ENCODE data around the gene MTHFD2. TPM values are rescaled to one million over a fixed set of nuclear protein-coding genes. Genes with fewer than 3 reads are reported as not detected.

Gene MTHFD2
- total and polyA plus RNA-seq, 2 donors (not counting 3 experiments of a cell fraction or from before 2014, with no cell fraction given) = 25.6 to 83.2 TPM

DNA sequence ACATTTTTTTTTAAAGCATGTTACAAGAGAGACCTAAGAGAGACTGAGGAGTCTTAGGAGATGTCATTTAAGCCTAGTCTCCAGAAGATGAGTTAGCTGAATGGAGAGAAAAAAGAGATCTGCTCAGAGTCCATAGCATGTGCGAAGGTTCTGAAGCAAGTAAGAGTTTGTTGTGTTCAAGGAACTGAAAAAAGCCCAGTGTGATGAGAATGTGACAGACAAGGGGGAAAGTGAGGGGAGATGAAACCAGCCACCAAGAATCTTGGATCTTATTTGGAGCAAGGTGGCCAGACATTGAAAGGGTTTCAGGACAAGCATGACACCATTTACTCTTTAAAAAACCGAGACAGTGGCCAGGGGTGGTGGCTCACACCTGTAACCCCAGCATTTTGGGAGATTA, 14.5 kb upstream of the MTHFD2 start:
- no peaks in the 10 kb centered on the region for H3K9me1 ChIP-seq (replicated peaks; ENCODE audit: control insufficient read depth, extremely low read depth, insufficient read depth, low read length)
- no peak for FAIRE-seq
- no peaks in the 10 kb centered on the region for H4K20me1 ChIP-seq (replicated peaks; ENCODE audit: control insufficient read depth, extremely low read depth, insufficient read depth, low read length)
- H3K4me3 ChIP-seq (replicated peaks in 1 of 3; ENCODE audit: insufficient read depth in 1 of 3, low read depth in 1 of 3, low read length in 3 of 3) = no peak overlapping the region
- intact Hi-C loops (cut with micrococcal nuclease) = no loop called here
- no peak overlapping the region for H2AFZ ChIP-seq (ENCODE audit: low read depth, low read length)
- no peak for DNase-seq (ENCODE audit: low read depth, low spot score)
- H3K9me3 ChIP-seq (replicated peaks; ENCODE audit: control insufficient read depth, insufficient read depth, low read length) = no peaks in the 10 kb centered on the region
- H3K79me2 ChIP-seq (ENCODE audit: control insufficient read depth, insufficient read depth, low read length) = no peaks in the 10 kb centered on the region
- no peaks in the 10 kb centered on the region for H3K36me3 ChIP-seq (ENCODE audit: control insufficient read depth in 2 of 2, extremely low read depth in 1 of 2, insufficient read depth in 2 of 2, low read length in 2 of 2)
- H3K9ac ChIP-seq (replicated peaks; ENCODE audit: extremely low read depth, insufficient read depth, low read length) = no peak overlapping the region
- dilution Hi-C loops (cut with MboI; ENCODE audit: extremely low pct_ligation_motif_present, low sequenced_read_pairs) = no loop called here
- no peak overlapping the region for H3K4me2 ChIP-seq (ENCODE audit: insufficient read depth, low read length)
- ChIA-PET CTCF (no interaction called here), POLR2A (interaction anchor here (0.7 kb wide), 1 partner anchor 451 kb away, joined by 3 read pairs; no protein-coding TSS in a partner anchor)
- H3K27ac ChIP-seq (ENCODE audit: insufficient read depth, low read depth, low read length) = no peak overlapping the region
- H3K4me1 ChIP-seq (ENCODE audit: control insufficient read depth, extremely low read depth, insufficient read depth, low read length) = no peaks in the 10 kb centered on the region
- TF ChIP-seq POLR2AphosphoS5 (IDR thresholded peaks at IDR 0.05; ENCODE audit: insufficient read depth, low read depth, low read length) (no peak), FOS (IDR thresholded peaks at IDR 0.05; ENCODE audit: borderline replicate concordance, insufficient read depth, low read length) (no peak), GATA2 (IDR thresholded peaks at IDR 0.05; ENCODE audit: insufficient read depth, insufficient read length, low read depth, low read length) (no peak), EZH2 (IDR thresholded peaks at IDR 0.05; ENCODE audit: borderline replicate concordance, low read depth, low read length, severe bottlenecking) (no peak), JUN (IDR thresholded peaks at IDR 0.05; ENCODE audit: borderline replicate concordance, insufficient read depth, insufficient read length, low read depth) (no peak), POLR2A (IDR thresholded peaks at IDR 0.05; ENCODE audit: low read depth, low read length) (no peak), MYC (IDR thresholded peaks at IDR 0.05; ENCODE audit: low read depth, low read length) (no peak)
- TF ChIP-seq, protein P1, sequence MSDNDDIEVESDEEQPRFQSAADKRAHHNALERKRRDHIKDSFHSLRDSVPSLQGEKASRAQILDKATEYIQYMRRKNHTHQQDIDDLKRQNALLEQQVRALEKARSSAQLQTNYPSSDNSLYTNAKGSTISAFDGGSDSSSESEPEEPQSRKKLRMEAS (IDR thresholded peaks at IDR 0.05; ENCODE audit: insufficient read depth, insufficient read length) = no peak
- TF ChIP-seq, protein P2, sequence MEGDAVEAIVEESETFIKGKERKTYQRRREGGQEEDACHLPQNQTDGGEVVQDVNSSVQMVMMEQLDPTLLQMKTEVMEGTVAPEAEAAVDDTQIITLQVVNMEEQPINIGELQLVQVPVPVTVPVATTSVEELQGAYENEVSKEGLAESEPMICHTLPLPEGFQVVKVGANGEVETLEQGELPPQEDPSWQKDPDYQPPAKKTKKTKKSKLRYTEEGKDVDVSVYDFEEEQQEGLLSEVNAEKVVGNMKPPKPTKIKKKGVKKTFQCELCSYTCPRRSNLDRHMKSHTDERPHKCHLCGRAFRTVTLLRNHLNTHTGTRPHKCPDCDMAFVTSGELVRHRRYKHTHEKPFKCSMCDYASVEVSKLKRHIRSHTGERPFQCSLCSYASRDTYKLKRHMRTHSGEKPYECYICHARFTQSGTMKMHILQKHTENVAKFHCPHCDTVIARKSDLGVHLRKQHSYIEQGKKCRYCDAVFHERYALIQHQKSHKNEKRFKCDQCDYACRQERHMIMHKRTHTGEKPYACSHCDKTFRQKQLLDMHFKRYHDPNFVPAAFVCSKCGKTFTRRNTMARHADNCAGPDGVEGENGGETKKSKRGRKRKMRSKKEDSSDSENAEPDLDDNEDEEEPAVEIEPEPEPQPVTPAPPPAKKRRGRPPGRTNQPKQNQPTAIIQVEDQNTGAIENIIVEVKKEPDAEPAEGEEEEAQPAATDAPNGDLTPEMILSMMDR (IDR thresholded peaks at IDR 0.05; ENCODE audit: extremely low read depth in 1 of 2, insufficient read depth in 1 of 2, low read depth in 1 of 2, low read length in 2 of 2) = no peak
- no TSS peak for BruUV-seq (replicated peaks)
- H3K27me3 ChIP-seq (ENCODE audit: control insufficient read depth in 2 of 2, insufficient read depth in 2 of 2, low read length in 2 of 2) = peaks cover 0 to 4% of the 10 kb centered on the region in 2 experiments

Measured in endothelial cell of umbilical vein (primary cell).